AG04449 (cell line): ENCODE data around the gene C1QTNF5.

Experiments
- CTCF ChIA-PET: fragments of 350-600 bp; formaldehyde crosslinking; extraction: SDS; loops from one replicate; lab custom pipeline; 2021; ENCODE audit warnings: antibody characterized with exemption; lab: Yijun Ruan, JAX
- POLR2A ChIA-PET: fragments of 400-600, 350-600 bp; formaldehyde crosslinking; extraction: SDS; loops from one replicate; lab custom pipeline; 2020; ENCODE audit warnings: antibody characterized with exemption, inconsistent platforms; lab: Yijun Ruan, JAX
- DNase-seq: peaks from one replicate; pipeline ENCODE4 v3.0.0-alpha.2; 2010; ENCODE audit warnings: low read depth, low spot score
- H3K4me3 ChIP-seq: 2 replicates; pipeline ENCODE4 v1.5.1; 2011; ENCODE audit warnings: low read depth, mild to moderate bottlenecking, control low read depth, low read length
- CTCF ChIP-seq: IDR thresholded peaks from one replicate; pipeline ENCODE4 v1.5.1; 2011; ENCODE audit warnings: mild to moderate bottlenecking, moderate library complexity, low read length, control low read depth, inconsistent platforms; ENCODE audit not compliant: insufficient read depth; ENCODE audit errors: missing control alignments

C1QTNF5 gene

GRCh38 chr11:119329320-119329719, 11.4 kb downstream of the C1QTNF5 start:
- no peak overlapping the region for H3K4me3 ChIP-seq
- no peak for DNase-seq
- no peak for TF ChIP-seq CTCF
- ChIA-PET POLR2A (no interaction called here), CTCF (interaction anchor here (9.8 kb wide), 1 partner anchor 7 kb away, joined by 342 read pairs; the partner anchor contains the start of genes C1QTNF5 and RNF26)

GRCh38 chr11:119324189-119324588, 16.5 kb downstream of the C1QTNF5 start:
- H3K4me3 ChIP-seq, result no peak overlapping the region
- DNase-seq, result no peak
- POLR2A ChIA-PET, result interaction anchor here (1.5 kb wide), 1 partner anchor 13 kb away, joined by 4 read pairs; no protein-coding TSS in a partner anchor
- CTCF ChIA-PET, result interaction anchor here (0.6 to 9.8 kb wide), 57 partner anchors 12 to 261 kb away, joined by 3 to 342 read pairs (median 6); partner anchors contain the start of genes ABCG4, C1QTNF5, CBL and DPAGT1
- TF ChIP-seq CTCF, result no peak

- TF ChIP-seq CTCF, result peak; percentile 65
- ChIA-PET POLR2A (interaction anchor here (1.5 kb wide), 1 partner anchor 14 kb away, joined by 4 read pairs; no protein-coding TSS in a partner anchor), CTCF (interaction anchor here (0.6 to 9.8 kb wide), 68 partner anchors 13 to 720 kb away, joined by 3 to 342 read pairs (median 6); partner anchors contain the start of genes ABCG4, C1QTNF5, CBL and DPAGT1)
- DNase-seq, result no peak
- no peak overlapping the region for H3K4me3 ChIP-seq
These were observed 17.1 kb downstream of the C1QTNF5 start for GRCh38 chr11:119323532-119324033.

GRCh38 chr11:119322921-119323531, 17.7 kb downstream of the C1QTNF5 start:
- TF ChIP-seq CTCF, result no peak
- no peak overlapping the region for H3K4me3 ChIP-seq
- CTCF ChIA-PET, result interaction anchor here (0.6 to 9.8 kb wide), 63 partner anchors 13 to 719 kb away, joined by 3 to 342 read pairs (median 6); partner anchors contain the start of genes ABCG4, C1QTNF5, CBL and DPAGT1
- POLR2A ChIA-PET, result interaction anchor here (1.5 kb wide), 1 partner anchor 14 kb away, joined by 4 read pairs; no protein-coding TSS in a partner anchor
- DNase-seq, result no peak

GRCh38 chr11:119322360-119322739, 18.3 kb downstream of the C1QTNF5 start:
- no peak for TF ChIP-seq CTCF
- no peak overlapping the region for H3K4me3 ChIP-seq
- ChIA-PET POLR2A (no interaction called here), CTCF (interaction anchor here (0.6 to 9.8 kb wide), 32 partner anchors 14 to 228 kb away, joined by 3 to 342 read pairs (median 8); partner anchors contain the start of genes C1QTNF5, CBL, HINFP and RNF26)
- no peak for DNase-seq
